Astrocyte of the cerebellum (primary cell): ENCODE measurements around the gene SYNPR.

Experiments used
- DNase-seq: peaks from one replicate; pipeline ENCODE4 v3.0.0-alpha.2; 2011; ENCODE audit warnings: low read depth
- H3K4me3 ChIP-seq: 2 replicates; pipeline ENCODE4 v1.5.1; 2011; ENCODE audit warnings: mild to moderate bottlenecking, low read depth, low read length, moderate library complexity
- in situ Hi-C: cut with HindIII; loops from 2 replicates; pipeline ENCODE4 v1.10.0; 2017; ENCODE audit warnings: low sequenced_read_pairs
- TF ChIP-seq, protein P1 (sequence below): IDR thresholded peaks from 2 replicates; pipeline ENCODE4 v1.5.1; 2012; ENCODE audit warnings: low read length, low read depth, moderate library complexity, mild to moderate bottlenecking; ENCODE audit errors: missing control alignments

SYNPR gene

GRCh38 chr3:63532521-63532920, 254.4 kb downstream of the SYNPR start:
- DNase-seq: no peak
- no peak overlapping the region for H3K4me3 ChIP-seq
- TF ChIP-seq, protein P1, sequence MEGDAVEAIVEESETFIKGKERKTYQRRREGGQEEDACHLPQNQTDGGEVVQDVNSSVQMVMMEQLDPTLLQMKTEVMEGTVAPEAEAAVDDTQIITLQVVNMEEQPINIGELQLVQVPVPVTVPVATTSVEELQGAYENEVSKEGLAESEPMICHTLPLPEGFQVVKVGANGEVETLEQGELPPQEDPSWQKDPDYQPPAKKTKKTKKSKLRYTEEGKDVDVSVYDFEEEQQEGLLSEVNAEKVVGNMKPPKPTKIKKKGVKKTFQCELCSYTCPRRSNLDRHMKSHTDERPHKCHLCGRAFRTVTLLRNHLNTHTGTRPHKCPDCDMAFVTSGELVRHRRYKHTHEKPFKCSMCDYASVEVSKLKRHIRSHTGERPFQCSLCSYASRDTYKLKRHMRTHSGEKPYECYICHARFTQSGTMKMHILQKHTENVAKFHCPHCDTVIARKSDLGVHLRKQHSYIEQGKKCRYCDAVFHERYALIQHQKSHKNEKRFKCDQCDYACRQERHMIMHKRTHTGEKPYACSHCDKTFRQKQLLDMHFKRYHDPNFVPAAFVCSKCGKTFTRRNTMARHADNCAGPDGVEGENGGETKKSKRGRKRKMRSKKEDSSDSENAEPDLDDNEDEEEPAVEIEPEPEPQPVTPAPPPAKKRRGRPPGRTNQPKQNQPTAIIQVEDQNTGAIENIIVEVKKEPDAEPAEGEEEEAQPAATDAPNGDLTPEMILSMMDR: no peak
- in situ Hi-C loops: no loop called here

GRCh38 chr3:63538919-63539318, 260.8 kb downstream of the SYNPR start:
- DNase-seq: no peak
- in situ Hi-C loops: no loop called here
- H3K4me3 ChIP-seq: no peak overlapping the region
- TF ChIP-seq, protein P1: no peak

- TF ChIP-seq, protein P1: no peak
Observed at GRCh38 chr3:63555767-63556166, 277.7 kb downstream of the SYNPR start.

GRCh38 chr3:63556401-63556800, 278.3 kb downstream of the SYNPR start:
- TF ChIP-seq, protein P1: no peak
- in situ Hi-C loops: no loop called here
- H3K4me3 ChIP-seq: no peak overlapping the region
- DNase-seq: no peak

More at GRCh38 chr3:63555767-63556166, 277.7 kb downstream of the SYNPR start:
- no peak overlapping the region for H3K4me3 ChIP-seq
- no peak for DNase-seq
- in situ Hi-C loops: no loop called here

DNA sequence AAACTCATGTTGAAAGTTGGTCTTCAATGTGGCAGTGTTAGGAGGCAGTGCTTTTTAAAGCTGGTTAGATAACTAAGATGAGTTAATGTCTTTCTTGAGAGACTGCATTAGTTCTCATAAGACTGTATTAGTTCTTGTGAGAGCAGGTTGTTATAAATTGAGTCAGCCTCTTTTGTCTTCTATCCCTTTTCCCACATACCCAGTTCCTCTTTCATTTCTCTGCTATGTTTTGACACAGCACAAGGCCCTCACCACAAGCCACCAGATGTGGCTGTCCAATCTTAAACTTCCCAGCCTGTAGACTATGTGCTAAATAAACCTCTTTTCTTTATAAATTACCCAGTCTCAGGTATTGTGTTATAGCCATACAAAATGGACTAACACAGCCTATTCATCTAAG, 279.8 kb downstream of the SYNPR start:
- in situ Hi-C loops: no loop called here
- no peak overlapping the region for H3K4me3 ChIP-seq
- DNase-seq: no peak
- TF ChIP-seq, protein P1: no peak

DNA sequence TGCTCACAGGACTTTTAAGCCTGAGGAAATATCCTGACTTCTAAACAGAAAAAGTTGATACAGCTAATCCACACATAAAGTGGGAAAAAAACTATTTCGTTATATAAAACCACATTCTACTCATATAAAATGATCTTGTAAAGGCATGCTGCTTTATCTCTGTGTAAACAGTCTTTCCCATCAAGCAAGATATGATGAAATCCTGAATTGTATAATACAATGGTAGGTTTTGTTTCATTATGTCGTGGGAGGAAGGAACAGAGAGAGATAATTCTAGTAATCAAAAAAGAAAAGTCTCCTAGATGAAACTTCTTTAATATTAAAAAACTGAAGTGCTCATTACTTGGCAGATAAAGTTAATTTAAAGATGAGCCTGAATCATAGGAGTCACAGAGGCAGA, 281.8 kb downstream of the SYNPR start:
- TF ChIP-seq, protein P1: no peak
- no peak overlapping the region for H3K4me3 ChIP-seq
- no peak for DNase-seq
- in situ Hi-C loops: no loop called here

DNA sequence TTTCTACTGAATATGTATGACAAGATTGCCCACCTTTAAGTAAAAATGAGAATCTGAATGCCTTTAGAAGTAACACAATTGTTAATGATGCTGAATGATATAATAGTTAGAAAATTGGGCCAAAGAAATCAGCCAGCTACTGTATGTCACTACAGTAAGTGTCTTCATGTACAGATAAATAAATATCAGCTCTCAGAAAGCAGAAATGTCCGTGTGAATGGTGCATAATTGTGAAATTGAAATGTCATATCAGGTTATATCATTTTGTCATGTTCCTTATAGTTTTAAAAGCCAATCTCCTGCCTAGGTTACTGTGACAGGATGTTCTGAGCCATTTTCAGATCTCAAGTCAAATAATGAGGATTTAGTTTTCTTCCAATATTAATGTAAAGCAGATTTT, 283.8 kb downstream of the SYNPR start:
- no peak for DNase-seq
- H3K4me3 ChIP-seq: no peak overlapping the region
- TF ChIP-seq, protein P1: no peak
- in situ Hi-C loops: no loop called here
